WTC11 (cell line): ENCODE data around the gene FBXO2. TPM values are rescaled to one million over a fixed set of nuclear protein-coding genes. Genes with fewer than 3 reads are reported as not detected.

Experiments
- ATAC-seq: fragments of 200-7000 bp; cut with Tn5 transposase; 2 replicates; pipeline ENCODE4 v1.10.0; 2021; ENCODE audit warnings: mild to moderate bottlenecking, moderate library complexity
- CTCF ChIA-PET: fragments of 300-600 bp; sonication (Branson Sonifier 250); formaldehyde crosslinking; loops from one replicate; lab custom pipeline; 2021; ENCODE audit warnings: antibody characterized with exemption; lab: Charles Lee
- POLR2A ChIA-PET: fragments of 350-600 bp; sonication (Branson Sonifier 250); formaldehyde crosslinking; loops from one replicate; lab custom pipeline; 2021; ENCODE audit warnings: antibody characterized with exemption; lab: Charles Lee
- DNase-seq: peaks from one replicate; pipeline ENCODE4 v3.0.0; 2021; ENCODE audit warnings: low spot score
- H3K27ac Mint-ChIP-seq: 2 replicates; pipeline ENCODE4 v1.8.0; 2021; ENCODE audit warnings: mixed read lengths
- H3K27me3 Mint-ChIP-seq: 2 replicates; pipeline ENCODE4 v1.8.0; 2021; ENCODE audit warnings: low read depth, mild to moderate bottlenecking, moderate library complexity, mixed read lengths
- H3K36me3 Mint-ChIP-seq: 2 replicates; pipeline ENCODE4 v1.8.0; 2021; ENCODE audit warnings: mixed read lengths
- H3K4me1 Mint-ChIP-seq: 2 replicates; pipeline ENCODE4 v1.8.0; 2022; ENCODE audit warnings: mixed read lengths
- H3K4me3 Mint-ChIP-seq: 2 replicates; pipeline ENCODE4 v1.8.0; 2021; ENCODE audit warnings: mild to moderate bottlenecking, moderate library complexity, mixed read lengths
- H3K9me3 Mint-ChIP-seq: 2 replicates; pipeline ENCODE4 v1.8.0; 2021; ENCODE audit warnings: mixed read lengths
- CREB1 ChIP-seq: sonication (generic); formaldehyde crosslinking; IDR thresholded peaks from 2 replicates; pipeline ENCODE4 v1.8.0; 2023; ENCODE audit warnings: mild to moderate bottlenecking, missing genetic modification reagents
- CREM ChIP-seq: sonication (generic); formaldehyde crosslinking; IDR thresholded peaks from 2 replicates; pipeline ENCODE4 v1.8.1; 2022; ENCODE audit warnings: mild to moderate bottlenecking, missing genetic modification reagents, moderate library complexity
- ERG ChIP-seq: fragments of 250-450 bp; sonication (Bioruptor Pico); IDR thresholded peaks from 2 replicates; pipeline ENCODE4 v1.8.0; 2021; ENCODE audit warnings: mild to moderate bottlenecking
- OVOL2 ChIP-seq: fragments of 250-450 bp; sonication (Bioruptor Pico); IDR thresholded peaks from 2 replicates; pipeline ENCODE4 v1.9.0; 2021; ENCODE audit warnings: mild to moderate bottlenecking, borderline replicate concordance
- RORB ChIP-seq: fragments of 250-450 bp; sonication (Bioruptor Pico); IDR thresholded peaks from 2 replicates; pipeline ENCODE4 v1.9.0; 2021; ENCODE audit warnings: mild to moderate bottlenecking
- SMAD3 ChIP-seq: sonication (generic); formaldehyde crosslinking; IDR thresholded peaks from 2 replicates; pipeline ENCODE4 v1.8.0; 2022; ENCODE audit warnings: missing genetic modification reagents, mild to moderate bottlenecking, borderline replicate concordance
- STAT6 ChIP-seq: sonication (generic); formaldehyde crosslinking; conservative IDR thresholded peaks from 2 replicates; pipeline ENCODE4 v1.8.1; 2023; ENCODE audit warnings: mild to moderate bottlenecking, low read depth, missing genetic modification reagents, moderate library complexity
- ZNF281 ChIP-seq: sonication (generic); formaldehyde crosslinking; IDR thresholded peaks from 2 replicates; pipeline ENCODE4 v1.8.0; 2023; ENCODE audit warnings: mild to moderate bottlenecking, missing genetic modification reagents
- ZNF317 ChIP-seq: sonication (generic); formaldehyde crosslinking; IDR thresholded peaks from 2 replicates; pipeline ENCODE4 v1.8.1; 2023; ENCODE audit warnings: low read depth, mild to moderate bottlenecking, moderate library complexity, missing genetic modification reagents, borderline replicate concordance
- ZNF396 ChIP-seq: fragments of 250-450 bp; sonication (Bioruptor Pico); IDR thresholded peaks from 2 replicates; pipeline ENCODE4 v1.8.0; 2021; ENCODE audit warnings: mild to moderate bottlenecking, moderate library complexity, borderline replicate concordance
- ZSCAN18 ChIP-seq: fragments of 250-450 bp; sonication (Bioruptor Pico); IDR thresholded peaks from 2 replicates; pipeline ENCODE4 v2.1.2; 2022; ENCODE audit warnings: mild to moderate bottlenecking, moderate library complexity
- total RNA-seq: library from RNA; stranded (reverse); gene quantifications from 3 replicates; pipeline ENCODE4 v1.2.3, GENCODE V29; 2021
- TF ChIP-seq, protein P1 (sequence below): fragments of 250-450 bp; sonication (Bioruptor Pico); IDR thresholded peaks from 2 replicates; pipeline ENCODE4 v1.9.0; 2021; ENCODE audit warnings: mild to moderate bottlenecking, borderline replicate concordance
- TF ChIP-seq, protein P2 (sequence below): sonication (generic); formaldehyde crosslinking; IDR thresholded peaks from 2 replicates; pipeline ENCODE4 v1.8.1; 2023; ENCODE audit warnings: mild to moderate bottlenecking, missing genetic modification reagents, moderate library complexity

The FBXO2 gene
- total RNA-seq, 1 experiment from 2014 or later, result 58.2 TPM

GRCh38 chr1:11671544-11672286 is 17.5 kb upstream of the FBXO2 start (continued):
- no peak for TF ChIP-seq STAT6 (CRISPR knock-in tag)

- Mint-ChIP-seq H3K36me3 (peaks cover 53% of the 10 kb centered on the region), H3K4me3 (no peak overlapping the region), H3K9me3 (no peaks in the 10 kb centered on the region), H3K27me3 (no peaks in the 10 kb centered on the region; the same call in 1 of the 2 replicates), H3K27ac (no peak overlapping the region), H3K4me1 (no peaks in the 10 kb centered on the region)
- DNase-seq (no peak), ATAC-seq (no peak)
- ChIA-PET POLR2A (no interaction called here), CTCF (no interaction called here)
- TF ChIP-seq ZNF396 (CRISPR knock-in tag), result no peak
- no peak for TF ChIP-seq CREM (CRISPR knock-in tag)
- TF ChIP-seq ZSCAN18 (CRISPR knock-in tag), result no peak
- no peak for TF ChIP-seq SMAD3 (CRISPR knock-in tag)
- TF ChIP-seq STAT6 (CRISPR knock-in tag), result no peak
- TF ChIP-seq RORB (CRISPR knock-in tag), result no peak
- TF ChIP-seq ERG (CRISPR knock-in tag), result no peak
- no peak for TF ChIP-seq ZNF281 (CRISPR knock-in tag)
Observed at GRCh38 chr1:11671205-11671543, 16.9 kb upstream of the FBXO2 start.

- H3K4me3 Mint-ChIP-seq, result no peak overlapping the region
- H3K27ac Mint-ChIP-seq, result no peak overlapping the region
- DNase-seq, result no peak
- POLR2A ChIA-PET, result no interaction called here
- no peaks in the 10 kb centered on the region for H3K4me1 Mint-ChIP-seq
- H3K36me3 Mint-ChIP-seq, result peaks cover 49% of the 10 kb centered on the region
- no peak for ATAC-seq
- no peaks in the 10 kb centered on the region for H3K9me3 Mint-ChIP-seq
- H3K27me3 Mint-ChIP-seq, result no peaks in the 10 kb centered on the region; the same call in 1 of the 2 replicates
- CTCF ChIA-PET, result no interaction called here
- no peak for TF ChIP-seq ZSCAN18 (CRISPR knock-in tag)
- no peak for TF ChIP-seq ZNF317 (CRISPR knock-in tag)
- no peak for TF ChIP-seq CREB1
- TF ChIP-seq, protein P1, sequence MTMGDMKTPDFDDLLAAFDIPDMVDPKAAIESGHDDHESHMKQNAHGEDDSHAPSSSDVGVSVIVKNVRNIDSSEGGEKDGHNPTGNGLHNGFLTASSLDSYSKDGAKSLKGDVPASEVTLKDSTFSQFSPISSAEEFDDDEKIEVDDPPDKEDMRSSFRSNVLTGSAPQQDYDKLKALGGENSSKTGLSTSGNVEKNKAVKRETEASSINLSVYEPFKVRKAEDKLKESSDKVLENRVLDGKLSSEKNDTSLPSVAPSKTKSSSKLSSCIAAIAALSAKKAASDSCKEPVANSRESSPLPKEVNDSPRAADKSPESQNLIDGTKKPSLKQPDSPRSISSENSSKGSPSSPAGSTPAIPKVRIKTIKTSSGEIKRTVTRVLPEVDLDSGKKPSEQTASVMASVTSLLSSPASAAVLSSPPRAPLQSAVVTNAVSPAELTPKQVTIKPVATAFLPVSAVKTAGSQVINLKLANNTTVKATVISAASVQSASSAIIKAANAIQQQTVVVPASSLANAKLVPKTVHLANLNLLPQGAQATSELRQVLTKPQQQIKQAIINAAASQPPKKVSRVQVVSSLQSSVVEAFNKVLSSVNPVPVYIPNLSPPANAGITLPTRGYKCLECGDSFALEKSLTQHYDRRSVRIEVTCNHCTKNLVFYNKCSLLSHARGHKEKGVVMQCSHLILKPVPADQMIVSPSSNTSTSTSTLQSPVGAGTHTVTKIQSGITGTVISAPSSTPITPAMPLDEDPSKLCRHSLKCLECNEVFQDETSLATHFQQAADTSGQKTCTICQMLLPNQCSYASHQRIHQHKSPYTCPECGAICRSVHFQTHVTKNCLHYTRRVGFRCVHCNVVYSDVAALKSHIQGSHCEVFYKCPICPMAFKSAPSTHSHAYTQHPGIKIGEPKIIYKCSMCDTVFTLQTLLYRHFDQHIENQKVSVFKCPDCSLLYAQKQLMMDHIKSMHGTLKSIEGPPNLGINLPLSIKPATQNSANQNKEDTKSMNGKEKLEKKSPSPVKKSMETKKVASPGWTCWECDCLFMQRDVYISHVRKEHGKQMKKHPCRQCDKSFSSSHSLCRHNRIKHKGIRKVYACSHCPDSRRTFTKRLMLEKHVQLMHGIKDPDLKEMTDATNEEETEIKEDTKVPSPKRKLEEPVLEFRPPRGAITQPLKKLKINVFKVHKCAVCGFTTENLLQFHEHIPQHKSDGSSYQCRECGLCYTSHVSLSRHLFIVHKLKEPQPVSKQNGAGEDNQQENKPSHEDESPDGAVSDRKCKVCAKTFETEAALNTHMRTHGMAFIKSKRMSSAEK (CRISPR knock-in tag), result no peak
- TF ChIP-seq OVOL2 (CRISPR knock-in tag), result no peak
- TF ChIP-seq, protein P2, sequence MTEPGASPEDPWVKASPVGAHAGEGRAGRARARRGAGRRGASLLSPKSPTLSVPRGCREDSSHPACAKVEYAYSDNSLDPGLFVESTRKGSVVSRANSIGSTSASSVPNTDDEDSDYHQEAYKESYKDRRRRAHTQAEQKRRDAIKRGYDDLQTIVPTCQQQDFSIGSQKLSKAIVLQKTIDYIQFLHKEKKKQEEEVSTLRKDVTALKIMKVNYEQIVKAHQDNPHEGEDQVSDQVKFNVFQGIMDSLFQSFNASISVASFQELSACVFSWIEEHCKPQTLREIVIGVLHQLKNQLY (CRISPR knock-in tag), result no peak
Observed at GRCh38 chr1:11670747-11671146, 16.5 kb upstream of the FBXO2 start.
